ENCODE measurements around the gene BACH1.
"Not testable (repeated sequence)": the region's sequence is repeated elsewhere in the genome, so short reads cannot be mapped to it uniquely, and the experiment has no call there.

Gene BACH1

GRCh38 chr21:29350246-29350779 is 51.6 kb downstream of the BACH1 start:
- no peak for DNase-seq

- DNase-seq = no peak
Observed at GRCh38 chr21:29351691-29352090, 53.0 kb downstream of the BACH1 start.

GRCh38 chr21:29355043-29355710 is 56.5 kb downstream of the BACH1 start:
- not testable (repeated sequence) for DNase-seq

- not testable (repeated sequence) for DNase-seq
Observed at GRCh38 chr21:29356291-29356690, 57.6 kb downstream of the BACH1 start.

GRCh38 chr21:29356810-29357209 is 58.1 kb downstream of the BACH1 start:
- DNase-seq = not testable (repeated sequence)

- no peak for DNase-seq
Observed at GRCh38 chr21:29359718-29360117, 61.0 kb downstream of the BACH1 start.

- no peak for DNase-seq
Observed at GRCh38 chr21:29360799-29361765, 62.4 kb downstream of the BACH1 start.

- no peak for DNase-seq
Observed at GRCh38 chr21:29362758-29363157, 64.0 kb downstream of the BACH1 start.

- DNase-seq = no peak
Observed at GRCh38 chr21:29365661-29366265, 67.0 kb downstream of the BACH1 start.

- no peak for DNase-seq
Observed at GRCh38 chr21:29366532-29366931, 67.8 kb downstream of the BACH1 start.

- no peak for DNase-seq
Observed at GRCh38 chr21:29367335-29367734, 68.6 kb downstream of the BACH1 start.

- no peak for DNase-seq
Observed at GRCh38 chr21:29368906-29369305, 70.2 kb downstream of the BACH1 start.

GRCh38 chr21:29371464-29371863 is 72.7 kb downstream of the BACH1 start:
- DNase-seq = no peak

GRCh38 chr21:29372063-29372802 is 73.5 kb downstream of the BACH1 start:
- DNase-seq = peak; percentile 52 to 64

- no peak for DNase-seq
Observed at GRCh38 chr21:29374481-29374880, 75.8 kb downstream of the BACH1 start.

GRCh38 chr21:29376556-29376955 is 77.8 kb downstream of the BACH1 start:
- DNase-seq = peak; percentile 32 to 43

- DNase-seq = no peak
Observed at GRCh38 chr21:29377266-29377665, 78.5 kb downstream of the BACH1 start.

- no peak for DNase-seq
Observed at GRCh38 chr21:29378832-29379231, 80.1 kb downstream of the BACH1 start.

- no peak for DNase-seq
Observed at GRCh38 chr21:29379517-29380054, 80.9 kb downstream of the BACH1 start.

- no peak for DNase-seq
Observed at GRCh38 chr21:29382030-29382654, 83.4 kb downstream of the BACH1 start.

GRCh38 chr21:29384683-29385359 is 86.1 kb downstream of the BACH1 start:
- no peak for DNase-seq

Data from activated CD4-positive, alpha-beta T cell treated with anti-CD3 and anti-CD28 coated beads for 4 hours (primary cell).